ENCODE measurements around the gene ENO4. TPM values are rescaled to one million over a fixed set of nuclear protein-coding genes. Genes with fewer than 3 reads are reported as not detected.

ENO4 gene
- total and polyA plus RNA-seq, 10 of the 15 experiments (the other 5 are each of a cell fraction or from before 2014, with no cell fraction given) = 0.12 to 0.37 (median 0.18) TPM; not detected in 7

- TF ChIP-seq PRDM15 (CRISPR knock-in tag; IDR thresholded peaks at IDR 0.05) (no peak), ZBTB33 (IDR thresholded peaks at IDR 0.05) (no peak), SMC3 (IDR thresholded peaks at IDR 0.05; ENCODE audit: borderline replicate concordance, low read length) (no peak), BMI1 (IDR thresholded peaks at IDR 0.05; ENCODE audit: borderline replicate concordance) (no peak), CTCF (IDR thresholded peaks at IDR 0.05 in 2 of 3, conservative IDR thresholded peaks at IDR 0.05 in 1 of 3; ENCODE audit: control insufficient read depth in 2 of 3, extremely low read depth in 1 of 3, insufficient read depth in 1 of 3, low read depth in 3 of 3, low read length in 3 of 3) (no peak), ATF2 (IDR thresholded peaks at IDR 0.05; ENCODE audit: low read length) (0 out of 2 replicates have a peak, but pooled peaks have one; percentile 40), EED (IDR thresholded peaks at IDR 0.05; ENCODE audit: low read depth) (no peak), RELB (IDR thresholded peaks at IDR 0.05; ENCODE audit: low read depth) (no peak), TCF3 (IDR thresholded peaks at IDR 0.05; ENCODE audit: borderline replicate concordance, insufficient read depth, low read depth, low read length) (no peak), CBFB (IDR thresholded peaks at IDR 0.05; ENCODE audit: low read depth) (no peak), ATF7 (IDR thresholded peaks at IDR 0.05; ENCODE audit: low read depth) (peak; percentile 67), SREBF2 (IDR thresholded peaks at IDR 0.05; ENCODE audit: low read length) (no peak), CUX1 (IDR thresholded peaks at IDR 0.05; ENCODE audit: insufficient replicate concordance, low read depth, low read length) (peak; percentile 23), ZNF622 (IDR thresholded peaks at IDR 0.05) (no peak)
Observed at GRCh38 chr10:116845823-116846222, 3.5 kb upstream of the ENO4 start (continued).
